Hippocampal formation (tissue), 2 donors: Measurements from ENCODE around the gene SNRPD3.
A peak's percentile ranks its signal among the peaks of the same experiment; 100 is the strongest.

Experiments
- DNase-seq, 2 donors: peaks; one replicate each; lab custom pipeline; 2025; lab: John Stamatoyannopoulos, UW

SNRPD3 gene

DNA sequence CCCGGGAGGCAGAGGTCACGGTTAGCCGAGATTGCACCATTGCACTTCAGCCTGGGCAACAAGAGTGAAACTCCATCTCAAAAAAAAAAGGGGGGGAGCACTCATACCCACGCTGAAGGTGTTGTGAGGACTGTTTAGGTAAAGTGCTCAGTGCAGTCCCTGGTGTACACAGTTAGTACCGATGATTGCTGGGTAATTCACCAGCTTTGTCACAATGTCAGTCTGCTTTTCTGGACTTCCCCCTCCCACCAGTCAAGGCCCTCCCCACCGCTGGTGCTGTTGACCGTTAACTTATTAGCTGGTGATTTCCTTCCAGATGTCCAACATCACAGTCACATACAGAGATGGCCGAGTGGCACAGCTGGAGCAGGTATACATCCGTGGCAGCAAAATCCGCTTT lies 11.9 kb downstream of the SNRPD3 start:
- no peak for DNase-seq

DNA sequence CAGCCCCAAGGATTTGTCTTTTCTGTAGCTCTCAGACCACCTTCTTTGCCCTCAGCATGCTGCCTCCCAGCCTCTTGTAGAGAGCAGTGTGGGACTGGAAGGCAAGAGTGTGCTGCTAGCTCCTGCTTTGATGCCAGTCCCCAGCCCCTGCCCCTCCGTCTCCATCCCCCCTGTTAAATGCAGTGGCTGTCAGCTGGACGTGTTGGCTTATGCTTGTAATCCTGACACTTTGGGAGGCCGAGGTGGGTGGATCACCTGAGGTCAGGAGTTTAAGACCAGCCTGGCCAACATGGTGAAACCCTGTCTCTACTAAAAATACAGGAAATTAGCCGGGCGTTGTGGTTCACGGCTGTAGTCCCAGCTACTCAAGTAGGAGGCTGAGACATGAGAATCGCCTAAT lies 15.5 kb downstream of the SNRPD3 start:
- DNase-seq: no peak

DNA sequence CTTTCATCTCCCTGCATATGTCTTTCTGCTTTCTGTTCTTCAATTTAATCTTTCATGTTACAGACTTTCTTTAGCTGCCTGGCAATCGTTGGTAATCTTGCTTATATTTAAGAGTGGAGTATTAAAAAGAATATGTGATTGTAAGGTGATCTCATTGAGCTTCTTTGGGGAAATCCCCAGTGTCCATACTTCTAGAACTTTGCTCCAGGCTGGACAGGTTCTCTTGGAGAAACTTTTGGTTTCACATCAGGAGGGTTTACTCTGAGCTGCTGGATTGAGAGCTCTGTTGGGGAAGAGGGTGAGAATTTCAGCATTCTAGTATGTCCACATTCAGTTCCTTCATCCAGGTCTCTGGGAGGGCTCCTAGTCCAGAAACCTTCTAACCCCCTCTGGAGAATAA lies 21.0 kb downstream of the SNRPD3 start:
- DNase-seq: no peak

DNA sequence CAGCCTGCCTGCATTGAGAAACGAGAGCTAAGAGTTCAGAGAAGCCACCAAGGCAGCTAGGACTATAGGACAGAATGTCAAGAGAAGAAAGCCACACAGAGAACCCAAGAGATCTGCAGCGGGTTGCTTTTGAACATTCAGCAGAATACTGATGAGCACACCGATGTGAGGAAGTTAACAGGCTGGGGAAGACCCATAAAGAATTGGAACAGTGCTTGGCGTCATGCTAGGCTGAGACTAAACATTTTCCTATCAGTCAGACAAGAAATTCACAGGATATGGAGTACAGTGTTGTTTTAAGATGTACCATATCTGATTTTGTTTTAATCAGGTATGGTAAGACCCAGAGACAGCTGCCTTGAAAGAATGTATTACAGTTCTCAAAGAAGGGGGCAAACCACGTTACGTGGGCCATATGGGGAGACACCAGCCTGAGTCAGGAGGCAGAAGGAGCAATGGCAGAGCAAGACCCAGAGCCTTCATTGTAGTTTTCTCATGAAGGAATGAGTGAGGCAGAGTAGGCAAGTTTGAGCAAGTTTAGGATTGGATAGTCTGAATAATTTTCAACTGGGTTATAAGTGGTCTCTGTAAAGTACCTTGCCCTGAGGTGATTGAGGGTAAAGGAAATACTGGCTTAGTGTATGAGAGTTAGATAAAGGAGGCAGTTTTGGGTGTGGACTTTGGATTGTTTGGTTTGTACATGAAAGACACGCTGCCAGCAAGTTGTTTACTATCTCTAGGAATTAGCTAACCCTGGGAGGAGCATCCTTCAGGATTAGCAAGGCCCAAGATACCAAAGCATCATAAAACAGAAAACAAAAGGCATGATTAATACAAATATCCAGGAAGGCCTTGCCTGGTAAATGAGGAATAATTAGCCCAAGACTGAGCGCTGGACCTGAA lies 22.8 kb downstream of the SNRPD3 start:
- DNase-seq: no peak

DNA sequence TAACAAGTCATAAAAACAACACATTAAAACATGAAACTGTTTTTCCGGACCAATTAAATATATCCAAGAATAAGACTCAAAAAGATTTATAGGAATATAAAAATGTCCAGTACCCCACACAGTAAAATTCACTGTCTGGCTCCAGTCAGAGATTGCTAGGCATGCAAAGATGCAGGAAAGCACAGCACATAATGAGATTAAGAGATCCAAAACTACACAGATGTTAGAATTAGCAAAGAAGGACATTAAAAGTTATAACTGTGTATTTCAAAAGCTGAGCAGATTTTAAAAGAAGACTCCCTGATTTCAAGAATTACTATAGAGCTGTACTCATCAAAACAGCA lies 23.4 kb downstream of the SNRPD3 start:
- DNase-seq: no peak

DNA sequence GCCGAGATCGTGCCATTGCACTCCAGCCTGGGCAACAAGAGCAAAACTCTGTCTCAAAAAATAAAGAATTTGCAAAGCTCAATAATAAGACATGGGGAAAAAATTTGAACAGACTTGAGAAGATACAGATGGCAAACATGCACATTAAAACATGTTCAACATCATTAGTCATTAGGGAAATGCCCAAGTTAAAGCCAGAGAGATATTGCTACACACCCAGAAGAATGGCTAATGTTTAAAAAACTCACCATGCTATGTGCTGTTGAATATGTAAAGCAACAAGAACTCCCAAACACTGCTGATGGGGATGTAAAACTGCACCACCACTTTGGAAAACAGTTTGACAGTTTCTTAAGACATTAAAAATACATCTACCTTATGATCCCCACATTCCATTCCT lies 24.5 kb downstream of the SNRPD3 start:
- no peak for DNase-seq

DNA sequence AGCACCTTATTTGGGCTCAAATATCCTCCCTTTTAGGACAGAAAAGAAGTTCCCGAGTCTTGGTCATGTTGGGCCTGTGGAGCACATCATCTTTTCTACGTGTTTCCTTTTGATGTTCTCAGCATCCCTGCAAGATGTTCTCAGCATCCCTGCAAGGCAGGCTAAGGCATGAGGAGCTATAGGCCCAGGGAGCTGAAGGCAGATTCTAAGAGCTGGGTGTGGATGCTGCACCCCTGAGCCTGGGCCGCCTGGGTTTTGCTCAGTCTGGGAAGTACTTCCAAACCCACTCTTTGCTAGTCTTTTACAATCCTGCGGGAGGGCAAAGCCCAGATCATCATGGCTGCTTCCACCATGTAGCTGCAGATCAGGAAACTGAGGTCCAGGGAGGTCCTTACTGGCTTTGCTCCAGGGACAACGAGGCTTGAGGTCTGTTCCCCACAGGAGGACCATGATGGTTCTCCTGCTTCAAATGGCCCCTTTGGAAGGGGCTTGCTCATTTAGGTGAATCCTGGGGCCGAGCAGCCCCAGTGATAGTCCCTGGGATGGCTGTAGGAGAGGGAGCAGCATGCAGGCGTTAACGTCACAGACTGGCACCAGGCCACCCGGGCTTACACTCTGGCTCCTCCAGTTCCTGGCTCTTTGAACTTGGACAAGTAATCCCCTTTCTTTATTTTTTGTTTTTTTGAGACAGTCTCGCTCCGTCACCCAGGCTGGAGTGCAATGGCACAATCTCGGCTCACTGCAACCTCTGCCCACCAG lies 26.4 kb downstream of the SNRPD3 start:
- DNase-seq: no peak

DNA sequence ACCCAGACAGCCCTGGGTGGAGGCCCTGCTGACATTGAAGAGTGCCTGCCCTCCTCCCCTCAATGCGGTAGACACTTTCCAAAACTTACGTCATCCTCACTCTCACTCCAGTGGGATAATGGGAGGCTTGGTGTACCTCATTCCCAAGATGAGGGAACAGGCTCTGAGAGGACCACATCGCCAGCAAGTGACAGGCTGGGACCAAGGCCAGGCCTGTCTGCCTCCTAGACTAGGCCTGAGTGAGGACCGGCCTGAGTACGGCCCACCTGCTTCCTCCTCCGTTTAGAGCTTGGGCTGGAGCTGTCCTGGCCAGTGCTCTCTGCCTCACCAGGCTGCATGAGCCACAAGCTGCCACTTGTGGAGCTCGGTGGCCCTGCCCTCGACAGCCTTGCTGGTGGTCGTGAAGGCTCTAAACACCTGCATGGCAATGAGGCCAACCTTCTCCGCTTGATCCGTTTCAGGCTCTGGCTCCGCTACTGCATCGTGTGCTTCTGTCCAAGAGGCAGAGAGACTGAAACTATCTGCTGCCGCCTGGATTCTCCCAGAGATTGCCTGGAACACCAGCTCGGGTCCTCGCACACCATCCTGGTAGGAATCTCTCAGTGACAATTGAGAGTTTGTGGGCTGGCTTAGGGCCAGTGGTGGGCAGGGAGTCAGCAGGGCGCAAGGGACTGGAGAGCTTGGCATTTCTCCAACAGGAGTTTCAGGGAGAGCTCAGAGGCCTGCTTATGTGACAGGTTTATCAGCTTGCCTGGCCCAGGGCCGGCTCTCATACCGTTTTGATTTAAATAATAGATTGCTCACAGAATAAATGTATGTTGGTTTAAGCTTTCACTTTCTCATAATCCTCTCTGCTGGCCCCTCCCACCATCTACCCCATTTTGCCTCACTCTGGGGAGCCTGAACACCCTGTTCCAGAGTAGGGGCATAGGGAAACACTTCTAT lies 27.7 kb downstream of the SNRPD3 start:
- DNase-seq: no peak

DNA sequence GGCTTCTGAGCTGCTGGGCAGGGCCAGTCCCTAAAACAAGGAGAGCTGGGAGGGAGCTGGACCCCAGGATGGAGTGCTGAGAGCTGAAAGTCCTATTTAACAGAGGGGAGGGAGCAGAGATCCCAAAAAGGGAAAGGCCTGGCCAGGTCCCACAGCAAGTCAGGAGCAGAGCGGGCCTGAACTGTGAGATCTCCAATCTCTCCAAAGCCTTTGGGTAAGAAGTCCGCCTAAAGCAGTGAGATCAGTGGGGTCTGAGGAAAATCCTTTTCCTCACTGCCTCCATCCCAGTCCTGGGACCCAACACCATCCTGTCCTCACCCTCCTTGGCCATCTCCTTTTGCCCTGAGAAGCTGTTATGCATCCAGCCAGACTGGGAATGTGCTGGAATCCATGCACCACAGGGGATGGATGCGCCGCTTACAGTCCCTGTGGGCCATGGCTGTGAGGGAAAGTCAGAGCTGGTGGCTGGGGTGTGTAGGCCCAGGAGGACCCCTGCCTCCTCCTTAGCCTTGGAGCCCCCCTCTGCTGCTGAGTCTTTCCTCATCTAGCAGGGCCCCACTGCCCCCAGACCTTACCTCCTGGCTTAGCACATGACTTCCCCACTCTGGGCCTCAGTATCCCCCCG lies 28.5 kb downstream of the SNRPD3 start:
- DNase-seq: no peak

DNA sequence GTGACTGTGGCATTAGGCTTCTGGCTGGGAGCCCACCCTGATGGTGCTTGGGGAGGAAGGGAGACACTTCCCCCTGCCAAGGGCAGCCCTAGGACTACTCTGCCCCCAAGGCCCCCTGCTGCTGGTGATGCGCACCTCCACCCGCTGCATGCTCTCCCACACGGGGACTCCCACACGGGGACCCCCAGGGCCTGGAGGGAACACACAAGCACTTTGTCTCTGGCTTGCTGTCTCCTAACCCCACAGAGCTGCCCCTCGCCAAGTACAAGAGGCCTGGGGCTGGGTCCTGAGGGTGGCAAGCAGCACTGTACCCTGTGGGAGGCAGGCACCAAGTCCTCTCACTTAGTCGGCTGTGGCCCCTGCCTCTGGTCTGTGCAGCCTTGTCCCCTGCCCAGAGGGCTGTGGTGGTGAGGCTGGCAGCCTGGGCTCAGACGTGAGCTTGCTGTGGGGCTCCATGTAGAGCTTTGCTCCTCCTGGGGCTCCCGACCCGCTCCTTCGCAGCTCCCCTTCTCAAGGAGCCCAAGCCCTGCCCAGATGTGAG lies 29.1 kb downstream of the SNRPD3 start:
- no peak for DNase-seq

DNA sequence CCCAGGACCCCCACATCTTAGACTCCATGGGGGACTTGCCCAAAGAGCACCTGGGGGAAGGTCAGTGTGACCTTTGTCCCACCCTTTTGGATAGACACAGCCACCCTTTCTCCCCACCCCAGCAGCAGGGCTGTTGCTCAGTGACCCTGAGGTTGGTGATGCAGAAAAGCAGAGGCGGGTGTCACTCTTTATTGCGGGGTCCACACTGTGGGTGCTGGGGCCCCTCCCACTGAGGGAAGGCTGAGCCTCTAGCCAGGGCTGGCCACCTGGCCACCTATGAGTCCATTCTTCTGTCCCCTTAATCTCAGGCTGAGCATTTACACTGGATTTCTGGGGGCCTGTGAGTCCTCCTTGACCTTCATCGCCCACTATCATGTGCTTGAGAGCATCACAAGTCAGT lies 29.7 kb downstream of the SNRPD3 start:
- no peak for DNase-seq

DNA sequence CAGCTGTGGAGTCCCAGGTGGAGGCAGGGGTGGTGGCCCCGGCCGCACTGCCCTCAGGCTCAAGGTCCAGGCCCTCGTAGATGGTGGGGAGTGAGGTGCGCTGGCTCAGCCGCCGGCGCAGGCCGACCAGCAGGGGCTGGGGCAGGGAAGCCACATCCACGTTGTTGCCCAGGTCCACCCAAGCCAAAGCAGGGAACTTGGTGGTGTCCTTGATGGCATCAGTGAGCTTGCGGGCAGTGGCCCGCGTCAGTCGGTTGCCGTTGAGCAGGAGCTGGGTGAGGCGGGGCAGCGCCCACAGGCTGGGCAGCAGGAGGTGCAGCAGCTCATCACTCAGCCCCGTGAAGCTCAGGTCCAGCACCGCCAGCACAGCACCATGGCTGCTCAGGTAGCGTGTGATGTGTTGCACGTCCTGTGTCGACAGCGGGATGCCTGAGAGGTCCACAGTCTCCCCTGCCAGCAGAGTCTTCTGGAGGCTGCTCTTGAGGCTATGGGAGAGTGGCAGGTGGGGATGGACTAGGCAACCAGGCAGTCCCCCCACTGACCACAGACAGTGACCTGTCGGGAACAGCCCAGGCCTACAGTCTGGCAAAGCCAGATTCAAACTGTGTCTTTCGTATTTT lies 30.2 kb downstream of the SNRPD3 start:
- DNase-seq: no peak

DNA sequence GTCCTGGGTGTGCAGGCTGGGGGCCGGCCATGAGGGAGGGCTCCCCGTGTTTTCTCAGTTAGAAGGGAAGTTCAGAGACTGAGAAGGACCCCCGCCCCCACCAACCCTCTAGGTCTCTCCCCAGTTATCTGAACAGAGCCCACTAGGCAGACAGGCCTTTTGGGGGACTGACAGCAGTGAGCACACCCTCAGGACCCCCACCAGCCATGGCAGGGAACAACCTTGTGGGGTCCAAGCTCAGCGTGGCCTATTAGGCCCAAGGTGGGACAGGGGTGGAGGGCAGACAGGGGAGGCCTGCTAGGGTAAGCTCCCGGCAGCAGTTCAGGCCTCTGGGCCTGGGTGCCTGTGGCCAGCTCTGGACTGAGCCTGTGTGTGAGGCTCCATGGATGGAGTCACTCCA lies 31.5 kb downstream of the SNRPD3 start:
- no peak for DNase-seq

DNA sequence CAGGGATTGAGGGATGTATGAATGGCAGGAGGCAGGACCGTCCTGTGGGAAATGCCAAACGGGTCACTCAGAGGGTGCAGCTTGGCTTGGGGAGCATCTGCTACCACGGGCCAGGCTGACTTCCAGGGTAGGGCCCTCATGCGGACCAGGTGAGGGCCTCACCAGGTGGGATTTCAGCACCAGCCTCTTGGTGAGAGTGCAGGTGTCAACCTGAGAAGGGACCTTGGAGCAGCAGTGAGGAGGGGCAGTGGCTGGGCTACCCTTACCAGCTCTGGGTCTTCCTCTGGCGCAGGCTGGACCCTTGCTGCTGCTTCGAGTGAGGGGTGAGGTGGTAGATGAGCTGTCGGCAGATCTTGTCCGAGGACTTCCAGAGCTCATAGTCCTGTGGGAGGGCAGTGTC lies 32.1 kb downstream of the SNRPD3 start:
- DNase-seq: no peak

DNA sequence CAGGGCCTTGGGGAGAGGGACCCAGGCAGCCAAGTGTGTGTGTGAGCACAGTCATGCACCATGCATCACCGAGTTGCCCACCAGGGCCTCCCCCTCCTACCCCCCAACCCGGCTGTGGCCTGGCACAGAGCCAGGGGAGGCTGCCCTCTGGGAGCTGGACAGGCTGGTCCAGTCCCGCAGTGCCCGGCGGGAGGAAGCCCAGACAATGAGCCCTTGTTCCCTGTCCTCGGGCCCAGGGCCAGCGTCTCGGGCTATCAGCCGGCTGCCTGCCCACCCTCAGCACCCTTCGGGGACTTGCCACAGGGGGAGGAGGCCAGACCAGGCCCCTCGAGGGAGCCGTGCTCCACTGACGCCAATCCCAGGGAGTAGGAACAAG lies 32.6 kb downstream of the SNRPD3 start:
- DNase-seq: peak; percentile 78 to 90

DNA sequence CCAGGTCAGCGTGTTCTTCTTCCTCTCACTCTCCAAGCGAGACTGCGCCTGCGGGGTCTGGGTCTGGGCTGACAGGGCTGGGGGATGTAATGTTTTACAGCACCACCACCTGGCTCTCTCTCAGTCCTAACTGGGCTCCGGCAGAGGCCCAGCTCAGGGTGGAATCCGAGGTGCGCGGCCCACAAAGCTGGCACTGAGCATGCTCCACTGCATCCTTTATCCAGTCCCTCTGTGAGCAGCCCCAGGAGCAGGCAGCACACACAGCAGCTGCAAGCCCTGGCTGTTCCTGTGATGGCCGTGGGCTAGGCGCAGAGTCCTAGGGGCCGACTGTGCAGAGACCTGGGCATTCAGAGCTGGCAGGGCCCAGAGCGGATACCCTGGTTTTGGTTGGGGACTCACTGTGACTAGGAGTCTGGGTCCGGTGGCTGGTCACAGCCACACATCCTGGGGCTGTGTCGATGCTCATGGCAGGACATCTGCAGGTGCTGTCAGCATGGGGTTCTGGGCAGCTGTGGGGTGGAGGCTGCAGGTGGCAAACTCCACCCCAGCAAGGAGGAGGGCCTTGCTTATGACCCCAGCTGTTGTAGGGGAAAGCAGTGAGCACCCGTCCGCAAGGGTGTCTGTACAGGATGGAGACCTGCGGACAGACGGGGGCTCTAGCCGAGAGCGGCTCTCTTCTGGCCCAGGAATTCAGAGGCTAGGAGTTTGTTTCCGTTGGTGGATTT lies 33.1 kb downstream of the SNRPD3 start:
- no peak for DNase-seq

DNA sequence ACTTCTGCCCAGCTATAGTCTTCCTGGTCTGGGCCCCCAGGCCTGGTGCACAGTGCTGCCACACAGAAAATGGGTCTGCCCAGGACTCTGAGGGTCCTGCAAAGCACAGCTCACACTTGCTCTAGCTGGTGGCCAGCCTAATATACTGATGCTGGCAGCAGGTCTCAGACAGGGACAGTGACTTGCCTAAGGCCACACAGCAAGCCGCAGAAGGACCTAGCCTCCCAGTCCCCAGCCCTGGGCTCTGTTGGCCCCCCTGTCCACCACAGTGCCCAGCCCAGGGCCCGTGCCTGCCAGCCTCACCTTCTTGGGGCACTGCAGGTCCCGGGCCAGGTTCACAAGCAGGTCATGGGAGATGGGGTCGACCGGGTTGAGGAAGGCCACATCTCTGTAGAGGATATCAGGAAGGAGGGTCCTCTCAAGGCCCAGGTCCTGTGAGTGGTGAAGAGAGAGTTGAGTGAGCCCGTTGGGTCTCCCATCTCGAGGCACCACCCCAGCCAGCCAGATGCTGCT lies 33.8 kb downstream of the SNRPD3 start:
- no peak for DNase-seq

DNA sequence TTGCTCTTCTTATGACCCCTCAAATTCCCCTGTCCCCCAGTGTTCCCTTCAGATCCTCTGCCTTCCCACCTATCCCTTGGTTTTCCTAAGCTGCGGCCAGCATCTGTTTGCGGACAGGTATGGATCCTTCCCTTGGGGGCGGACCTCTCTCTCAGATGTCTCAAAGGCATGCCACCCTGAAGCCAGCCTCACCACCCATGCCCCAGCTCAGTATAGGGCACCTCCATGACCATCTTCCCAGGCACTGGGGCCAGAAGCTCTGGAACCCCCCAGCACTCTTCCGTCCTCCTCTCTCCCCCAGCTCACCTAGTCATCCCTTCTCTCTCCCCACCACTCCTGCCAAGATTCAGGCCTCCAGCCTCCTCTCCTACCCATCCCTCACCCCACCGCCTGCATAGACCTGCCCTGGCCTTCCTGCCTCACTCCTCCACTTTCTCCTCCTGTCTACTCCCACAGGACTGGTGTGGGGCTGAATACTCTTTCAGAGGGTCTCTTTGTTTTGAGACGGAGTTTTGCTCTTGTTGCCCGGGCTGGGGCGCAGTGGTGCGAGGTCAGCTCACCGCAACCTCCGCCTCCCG lies 34.9 kb downstream of the SNRPD3 start:
- no peak for DNase-seq

DNA sequence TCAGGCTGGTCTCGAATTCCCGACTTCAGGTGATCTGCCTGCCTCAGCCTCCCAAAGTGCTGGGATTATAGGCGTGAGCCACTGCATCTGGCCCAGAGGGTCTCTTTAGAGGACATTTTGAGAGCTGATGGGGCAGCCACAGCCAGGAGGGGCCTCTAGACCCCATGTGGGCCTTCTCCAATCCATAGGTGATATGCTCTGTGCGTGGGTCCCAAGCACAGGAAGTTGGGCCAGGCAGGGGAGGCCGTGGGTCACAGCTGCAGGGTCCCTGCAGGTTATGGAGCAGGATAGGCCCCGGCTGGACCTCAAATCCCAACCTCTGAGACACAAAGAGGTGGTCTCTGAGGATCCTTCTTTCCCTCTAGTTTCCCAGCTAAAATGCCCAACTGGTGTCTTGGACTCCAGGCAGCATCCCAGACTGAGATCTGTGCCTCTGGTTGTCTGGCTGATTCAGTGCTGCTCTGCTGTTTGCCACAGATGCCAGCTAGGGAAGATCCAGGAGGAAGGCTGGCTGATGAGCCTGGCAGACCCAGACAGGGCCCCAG lies 35.6 kb downstream of the SNRPD3 start:
- no peak for DNase-seq
